HepG2 (cell line): Measurements from ENCODE around the gene ZFYVE27. TPM values are rescaled to one million over a fixed set of nuclear protein-coding genes. Genes with fewer than 3 reads are reported as not detected.

Experiments used
- ATAC-seq: fragments of 200-7000 bp; cut with Tn5 transposase; 3 replicates; pipeline ENCODE4 v1.9.1; 2020; ENCODE audit warnings: mild to moderate bottlenecking, moderate library complexity
- BruUV-seq: library from RNA; stranded (reverse); fragments of 400-500 nt; replicated peaks from 2 replicates; lab custom pipeline; 2021; lab: Mats Ljungman, UMichigan
- CTCF ChIA-PET: fragments of 300-600 bp; formaldehyde crosslinking; extraction: SDS; loops from one replicate; lab custom pipeline; 2021; ENCODE audit warnings: low total read pairs, inconsistent platforms, low intra/inter-chr PET ratio; lab: Yijun Ruan, JAX
- POLR2A ChIA-PET: fragments of 350-600 bp; sonication (Branson Sonifier 250); formaldehyde crosslinking; loops from one replicate; lab custom pipeline; 2020; ENCODE audit warnings: antibody characterized with exemption, inconsistent platforms; lab: Yijun Ruan, JAX
- DNase-seq: peaks from one replicate; pipeline ENCODE4 v3.0.0-alpha.2; 2015; ENCODE audit warnings: low spot score
- FAIRE-seq: peaks from 3 replicates; lab custom pipeline; 2011; peaks lifted over from hg19 to GRCh38; lab: Jason Lieb, UNC
- H2AFZ ChIP-seq: one replicate; pipeline ENCODE4 v1.6.1; 2011; ENCODE audit warnings: low read length, inconsistent platforms
- H3K27ac ChIP-seq: fragments of 300-600 bp; 3 replicates; pipeline ENCODE4 v1.8.0; 2011; ENCODE audit warnings: mixed run types, mild to moderate bottlenecking, mixed read lengths, low read length, inconsistent platforms; ENCODE audit not compliant: insufficient read depth; ENCODE audit errors: extremely low read length
- H3K27me3 ChIP-seq, 2 experiments: fragments of 200-600 bp in 1 of 2; 2 replicates in 1 of 2; 3 replicates in 1 of 2; pipeline versions ENCODE4 v1.6.0 to v1.8.0; 2011; ENCODE audit warnings: low read length in 2 of 2, mild to moderate bottlenecking in 2 of 2, moderate library complexity in 2 of 2, inconsistent platforms in 1 of 2; ENCODE audit not compliant: insufficient read depth in 2 of 2, control insufficient read depth in 1 of 2
- H3K36me3 ChIP-seq, 2 experiments: fragments of 200-600 bp in 1 of 2; replicated peaks in 1 of 2; 2 replicates in 1 of 2; 3 replicates in 1 of 2; pipeline versions ENCODE4 v1.5.1 to v1.8.0; 2011; ENCODE audit warnings: low read length in 2 of 2, inconsistent platforms in 1 of 2; ENCODE audit not compliant: insufficient read depth in 2 of 2, control insufficient read depth in 1 of 2
- H3K4me1 ChIP-seq: 2 replicates; pipeline ENCODE4 v1.5.1; 2012; ENCODE audit warnings: low read length, inconsistent platforms; ENCODE audit not compliant: insufficient read depth
- H3K4me2 ChIP-seq: 2 replicates; pipeline ENCODE4 v1.6.0; 2011; ENCODE audit warnings: low read depth, low read length, inconsistent platforms
- H3K4me3 ChIP-seq, 3 experiments: fragments of 200-600 bp in 1 of 3; sonication (generic), shearing (Covaris generic) in 1 of 3; replicated peaks in 1 of 3; 2 replicates each; pipeline ENCODE4 v1.5.1; 2011 to 2016; ENCODE audit warnings: low read length in 3 of 3, inconsistent platforms in 2 of 3, low read depth in 2 of 3, mild to moderate bottlenecking in 2 of 3, control low read depth in 1 of 3, mixed read lengths in 1 of 3; ENCODE audit not compliant: insufficient read depth in 1 of 3
- H3K79me2 ChIP-seq: one replicate; pipeline ENCODE4 v1.6.1; 2011; ENCODE audit warnings: low read length, inconsistent platforms; ENCODE audit not compliant: insufficient read depth
- H3K9ac ChIP-seq: 2 replicates; pipeline ENCODE4 v1.6.0; 2011; ENCODE audit warnings: mild to moderate bottlenecking, low read depth, low read length, inconsistent platforms; ENCODE audit not compliant: insufficient read depth
- H3K9me3 ChIP-seq: 2 replicates; pipeline ENCODE4 v1.5.1; 2012; ENCODE audit warnings: mild to moderate bottlenecking, low read length
- H4K20me1 ChIP-seq: 2 replicates; pipeline ENCODE4 v1.6.0; 2011; ENCODE audit warnings: inconsistent platforms, mild to moderate bottlenecking, low read length, moderate library complexity; ENCODE audit not compliant: insufficient read depth
- KDM5A ChIP-seq: fragments of 200-600 bp; sonication (generic); IDR thresholded peaks from 2 replicates; pipeline ENCODE4 v1.7.0; 2018; ENCODE audit warnings: antibody characterized with exemption, mild to moderate bottlenecking, low read length, borderline replicate concordance
- NCOA2 ChIP-seq: sonication (generic); formaldehyde crosslinking; IDR thresholded peaks from 2 replicates; pipeline ENCODE4 v1.8.0; 2022; ENCODE audit warnings: inconsistent platforms
- NFYC ChIP-seq: IDR thresholded peaks from 2 replicates; pipeline ENCODE4 v1.6.1; 2016; ENCODE audit warnings: missing genetic modification reagents, missing compliant biosample characterization
- SAFB2 ChIP-seq: sonication (generic); formaldehyde crosslinking; IDR thresholded peaks from 2 replicates; pipeline ENCODE4 v1.5.1; 2020; ENCODE audit warnings: missing genetic modification reagents, low read depth, mild to moderate bottlenecking, borderline replicate concordance
- YEATS2 ChIP-seq: sonication (generic); formaldehyde crosslinking; IDR thresholded peaks from 2 replicates; pipeline ENCODE4 v1.4.0; 2020; ENCODE audit warnings: missing genetic modification reagents, borderline replicate concordance
- YEATS4 ChIP-seq: sonication (generic); formaldehyde crosslinking; IDR thresholded peaks from 2 replicates; pipeline ENCODE4 v1.4.0; 2020; ENCODE audit warnings: missing genetic modification reagents, borderline replicate concordance
- ZFP37 ChIP-seq: sonication (generic); formaldehyde crosslinking; IDR thresholded peaks from 2 replicates; pipeline ENCODE4 v1.4.0; 2020; ENCODE audit warnings: missing genetic modification reagents, borderline replicate concordance
- ZFP90 ChIP-seq: sonication (generic); formaldehyde crosslinking; IDR thresholded peaks from 2 replicates; pipeline ENCODE4 v1.8.0; 2022; ENCODE audit warnings: missing genetic modification reagents, mild to moderate bottlenecking, inconsistent platforms, borderline replicate concordance
- ZNF3 ChIP-seq: IDR thresholded peaks from 2 replicates; pipeline ENCODE4 v1.7.0; 2017; ENCODE audit warnings: inconsistent platforms
- ZNF329 ChIP-seq: sonication (generic); formaldehyde crosslinking; IDR thresholded peaks from 2 replicates; pipeline ENCODE4 v1.9.0; 2021; ENCODE audit warnings: low read depth, mild to moderate bottlenecking, missing genetic modification reagents
- ZNF614 ChIP-seq: IDR thresholded peaks from 2 replicates; pipeline ENCODE4 v1.6.1; 2018; ENCODE audit warnings: missing biosample characterization, missing genetic modification reagents, inconsistent platforms, borderline replicate concordance
- whole genome bisulfite sequencing: methylation state at CpG from one replicate; pipeline ENCODE4 v1.1.6; 2017; ENCODE audit warnings: low lambda C conversion rate; 5-methylcytosine and 5-hydroxymethylcytosine counted together
- in situ Hi-C: cut with HindIII; loops from 2 replicates; pipeline ENCODE4 v1.10.0; 2017; ENCODE audit warnings: low pct_unique_long_range_greater_than_20kb; ENCODE audit not compliant: extremely low pct_ligation_motif_present
- intact Hi-C: fragments of 100-400 bp; cut with micrococcal nuclease; formaldehyde crosslinking; loops from one replicate; pipeline ENCODE4 v1.10.0; 2022; ENCODE audit not compliant: unreplicated experiment
- polyA plus RNA-seq, 8 experiments: library from polyadenylated mRNA; depleted of rRNA in 3 of 8; stranded (reverse) in 7 of 8; unstranded in 1 of 8; fragments of >200 nt; fragmentation: Illumina TruSeq in 4 of 8; extraction: Trizol in 4 of 8; gene quantifications; 2 replicates each; pipeline versions ENCODE4 v1.2.1 to v1.2.3, GENCODE V29; 2011 to 2016; ENCODE audit warnings: low read depth in 4 of 8, missing spikeins in 1 of 8, mixed read lengths in 1 of 8; ENCODE audit not compliant: insufficient read depth in 1 of 8
- total RNA-seq, 5 experiments: library from RNA; depleted of rRNA; stranded (reverse); fragments of >200 nt; fragmentation: Illumina TruSeq; extraction: Trizol; gene quantifications; 2 replicates each; pipeline ENCODE4 v1.2.3, GENCODE V29; 2016; ENCODE audit warnings: low read depth in 1 of 5
- TF ChIP-seq, protein P1 (sequence below): sonication (generic); formaldehyde crosslinking; IDR thresholded peaks from 2 replicates; pipeline ENCODE4 v1.4.0; 2020; ENCODE audit warnings: missing genetic modification reagents, borderline replicate concordance
- TF ChIP-seq, protein P2 (sequence below): sonication (generic); formaldehyde crosslinking; IDR thresholded peaks from 2 replicates; pipeline ENCODE4 v1.8.1; 2022; ENCODE audit warnings: low read depth, mild to moderate bottlenecking, missing genetic modification reagents

The ZFYVE27 gene
- total and polyA plus RNA-seq, 2 of the 13 experiments (the other 11 are each of a cell fraction or from before 2014, with no cell fraction given), result 19.7 to 20.5 TPM

DNA sequence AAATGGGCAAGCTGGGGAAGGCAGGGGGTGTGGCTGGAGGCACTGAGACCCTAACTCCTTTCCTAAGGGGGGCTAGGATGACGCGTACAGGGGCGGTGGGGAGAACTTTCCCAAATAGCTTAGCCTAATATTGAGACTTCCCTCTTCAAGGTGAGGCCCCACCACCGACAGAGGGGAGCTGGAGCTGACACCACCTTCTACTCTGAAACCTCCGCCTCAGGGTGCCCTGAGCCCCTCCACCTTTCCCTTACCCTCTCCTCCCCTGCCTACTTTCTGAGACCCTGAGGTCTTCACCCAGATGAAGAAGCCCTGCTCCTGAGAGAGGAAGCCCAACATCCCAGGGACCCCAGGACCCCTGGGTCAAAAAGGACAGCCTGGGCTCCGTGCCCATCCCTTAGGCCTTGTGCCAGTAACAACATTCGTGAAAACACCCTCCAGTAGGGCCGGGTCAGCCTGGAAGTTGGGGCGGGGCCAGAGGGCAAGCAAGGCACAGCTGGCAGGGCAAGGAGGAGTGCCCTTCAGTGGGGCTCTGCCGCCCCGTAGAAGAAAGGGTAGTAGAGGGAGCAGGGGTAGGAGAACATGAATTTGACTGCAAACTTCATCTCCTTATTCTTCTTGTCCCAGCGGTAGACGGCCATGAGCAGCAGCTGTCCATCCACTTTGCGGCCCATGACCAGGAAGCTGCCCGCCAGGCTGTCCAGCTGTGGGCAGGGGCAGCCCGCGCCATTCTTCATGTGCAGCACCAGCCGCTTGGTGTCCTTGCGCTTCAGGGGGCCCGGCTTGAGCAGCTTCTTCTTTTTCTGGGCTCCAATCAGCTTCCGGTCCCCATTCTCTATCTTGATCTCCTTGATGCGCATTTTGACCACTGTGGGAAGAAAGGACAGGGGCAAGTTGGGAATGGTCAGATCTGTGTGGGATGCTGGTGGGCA, 30.3 kb downstream of the ZFYVE27 start:
- Histone ChIP-seq H3K36me3 (no peaks in the 10 kb centered on the region), H3K4me1 (peaks cover 42% of the 10 kb centered on the region), H3K79me2 (no peaks in the 10 kb centered on the region), H3K4me2 (no peak overlapping the region), H3K9me3 (no peaks in the 10 kb centered on the region), H3K9ac (no peak overlapping the region), H3K4me3 (no peak overlapping the region), H2AFZ (no peak overlapping the region), H3K27me3 (peaks cover 4 to 21% of the 10 kb centered on the region in 2 experiments), H4K20me1 (no peaks in the 10 kb centered on the region), H3K27ac (no peak overlapping the region)
- BruUV-seq, result no TSS peak
- intact Hi-C loops (no loop called here), in situ Hi-C loops (no loop called here)
- POLR2A ChIA-PET, result no interaction called here
- TF ChIP-seq, protein P1, sequence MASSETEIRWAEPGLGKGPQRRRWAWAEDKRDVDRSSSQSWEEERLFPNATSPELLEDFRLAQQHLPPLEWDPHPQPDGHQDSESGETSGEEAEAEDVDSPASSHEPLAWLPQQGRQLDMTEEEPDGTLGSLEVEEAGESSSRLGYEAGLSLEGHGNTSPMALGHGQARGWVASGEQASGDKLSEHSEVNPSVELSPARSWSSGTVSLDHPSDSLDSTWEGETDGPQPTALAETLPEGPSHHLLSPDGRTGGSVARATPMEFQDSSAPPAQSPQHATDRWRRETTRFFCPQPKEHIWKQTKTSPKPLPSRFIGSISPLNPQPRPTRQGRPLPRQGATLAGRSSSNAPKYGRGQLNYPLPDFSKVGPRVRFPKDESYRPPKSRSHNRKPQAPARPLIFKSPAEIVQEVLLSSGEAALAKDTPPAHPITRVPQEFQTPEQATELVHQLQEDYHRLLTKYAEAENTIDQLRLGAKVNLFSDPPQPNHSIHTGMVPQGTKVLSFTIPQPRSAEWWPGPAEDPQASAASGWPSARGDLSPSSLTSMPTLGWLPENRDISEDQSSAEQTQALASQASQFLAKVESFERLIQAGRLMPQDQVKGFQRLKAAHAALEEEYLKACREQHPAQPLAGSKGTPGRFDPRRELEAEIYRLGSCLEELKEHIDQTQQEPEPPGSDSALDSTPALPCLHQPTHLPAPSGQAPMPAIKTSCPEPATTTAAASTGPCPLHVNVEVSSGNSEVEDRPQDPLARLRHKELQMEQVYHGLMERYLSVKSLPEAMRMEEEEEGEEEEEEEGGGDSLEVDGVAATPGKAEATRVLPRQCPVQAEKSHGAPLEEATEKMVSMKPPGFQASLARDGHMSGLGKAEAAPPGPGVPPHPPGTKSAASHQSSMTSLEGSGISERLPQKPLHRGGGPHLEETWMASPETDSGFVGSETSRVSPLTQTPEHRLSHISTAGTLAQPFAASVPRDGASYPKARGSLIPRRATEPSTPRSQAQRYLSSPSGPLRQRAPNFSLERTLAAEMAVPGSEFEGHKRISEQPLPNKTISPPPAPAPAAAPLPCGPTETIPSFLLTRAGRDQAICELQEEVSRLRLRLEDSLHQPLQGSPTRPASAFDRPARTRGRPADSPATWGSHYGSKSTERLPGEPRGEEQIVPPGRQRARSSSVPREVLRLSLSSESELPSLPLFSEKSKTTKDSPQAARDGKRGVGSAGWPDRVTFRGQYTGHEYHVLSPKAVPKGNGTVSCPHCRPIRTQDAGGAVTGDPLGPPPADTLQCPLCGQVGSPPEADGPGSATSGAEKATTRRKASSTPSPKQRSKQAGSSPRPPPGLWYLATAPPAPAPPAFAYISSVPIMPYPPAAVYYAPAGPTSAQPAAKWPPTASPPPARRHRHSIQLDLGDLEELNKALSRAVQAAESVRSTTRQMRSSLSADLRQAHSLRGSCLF, result no peak
- TF ChIP-seq ZNF329 (CRISPR knock-in tag), result no peak
- TF ChIP-seq YEATS2, result no peak
- no peak for TF ChIP-seq ZFP90
- no peak for TF ChIP-seq ZNF614
- no peak for TF ChIP-seq SAFB2 (CRISPR knock-in tag)
- no peak for TF ChIP-seq ZFP37 (CRISPR knock-in tag)
- TF ChIP-seq ZNF3 (CRISPR knock-in tag), result no peak
- TF ChIP-seq YEATS4, result no peak
- TF ChIP-seq NFYC (CRISPR knock-in tag), result no peak
- TF ChIP-seq, protein P2, sequence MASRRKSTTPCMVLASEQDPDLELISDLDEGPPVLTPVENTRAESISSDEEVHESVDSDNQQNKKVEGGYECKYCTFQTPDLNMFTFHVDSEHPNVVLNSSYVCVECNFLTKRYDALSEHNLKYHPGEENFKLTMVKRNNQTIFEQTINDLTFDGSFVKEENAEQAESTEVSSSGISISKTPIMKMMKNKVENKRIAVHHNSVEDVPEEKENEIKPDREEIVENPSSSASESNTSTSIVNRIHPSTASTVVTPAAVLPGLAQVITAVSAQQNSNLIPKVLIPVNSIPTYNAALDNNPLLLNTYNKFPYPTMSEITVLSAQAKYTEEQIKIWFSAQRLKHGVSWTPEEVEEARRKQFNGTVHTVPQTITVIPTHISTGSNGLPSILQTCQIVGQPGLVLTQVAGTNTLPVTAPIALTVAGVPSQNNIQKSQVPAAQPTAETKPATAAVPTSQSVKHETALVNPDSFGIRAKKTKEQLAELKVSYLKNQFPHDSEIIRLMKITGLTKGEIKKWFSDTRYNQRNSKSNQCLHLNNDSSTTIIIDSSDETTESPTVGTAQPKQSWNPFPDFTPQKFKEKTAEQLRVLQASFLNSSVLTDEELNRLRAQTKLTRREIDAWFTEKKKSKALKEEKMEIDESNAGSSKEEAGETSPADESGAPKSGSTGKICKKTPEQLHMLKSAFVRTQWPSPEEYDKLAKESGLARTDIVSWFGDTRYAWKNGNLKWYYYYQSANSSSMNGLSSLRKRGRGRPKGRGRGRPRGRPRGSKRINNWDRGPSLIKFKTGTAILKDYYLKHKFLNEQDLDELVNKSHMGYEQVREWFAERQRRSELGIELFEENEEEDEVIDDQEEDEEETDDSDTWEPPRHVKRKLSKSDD, result no peak
- TF ChIP-seq KDM5A, result no peak
- no peak for TF ChIP-seq NCOA2 (CRISPR knock-in tag)
- no peak for DNase-seq
- CTCF ChIA-PET, result no interaction called here
- no peak for FAIRE-seq
- no peak for ATAC-seq
- 84% methylated on average over 19 of the region's 22 CpGs for WGBS
